Skin of body (tissue), 2 donors: Measurements from ENCODE around the gene ZNF804B. TPM values are rescaled to one million over a fixed set of nuclear protein-coding genes. Genes with fewer than 3 reads are reported as not detected.
"Not testable (repeated sequence)": the region's sequence is repeated elsewhere in the genome, so short reads cannot be mapped to it uniquely, and the experiment has no call there.

Source experiments
- DNase-seq: peaks from one replicate; lab custom pipeline; 2025; lab: John Stamatoyannopoulos, UW
- total RNA-seq: library from RNA; depleted of rRNA; stranded (reverse); fragments of >200 nt; gene quantifications from one replicate; pipeline ENCODE4 v1.2.3, GENCODE V29; 2014

ZNF804B gene
- total RNA-seq, 1 donor from 2014 or later, result not detected

- DNase-seq, result no peak
These were observed 314.3 kb downstream of the ZNF804B start for GRCh38 chr7:89073776-89074175.

GRCh38 chr7:89077992-89078391 lies 318.5 kb downstream of the ZNF804B start:
- DNase-seq, result no peak

DNA sequence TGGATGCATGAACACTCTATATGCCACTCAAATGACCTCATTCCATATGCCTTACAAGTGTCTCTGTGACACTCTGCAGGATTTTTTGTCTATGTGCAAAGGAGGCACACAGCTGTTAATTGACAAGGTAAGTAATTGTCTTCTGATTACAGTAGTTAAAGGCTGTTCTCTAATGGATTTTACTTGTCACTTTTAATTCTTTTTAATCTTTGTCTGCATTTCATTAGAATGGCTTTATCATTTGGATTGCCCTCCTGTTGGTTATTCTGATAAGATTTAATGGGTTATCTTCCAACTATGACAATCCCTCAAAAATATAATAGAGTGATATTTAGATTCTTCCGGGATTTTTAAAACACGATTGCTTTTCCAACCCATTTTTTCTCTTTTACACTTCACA lies 326.1 kb downstream of the ZNF804B start:
- no peak for DNase-seq

DNA sequence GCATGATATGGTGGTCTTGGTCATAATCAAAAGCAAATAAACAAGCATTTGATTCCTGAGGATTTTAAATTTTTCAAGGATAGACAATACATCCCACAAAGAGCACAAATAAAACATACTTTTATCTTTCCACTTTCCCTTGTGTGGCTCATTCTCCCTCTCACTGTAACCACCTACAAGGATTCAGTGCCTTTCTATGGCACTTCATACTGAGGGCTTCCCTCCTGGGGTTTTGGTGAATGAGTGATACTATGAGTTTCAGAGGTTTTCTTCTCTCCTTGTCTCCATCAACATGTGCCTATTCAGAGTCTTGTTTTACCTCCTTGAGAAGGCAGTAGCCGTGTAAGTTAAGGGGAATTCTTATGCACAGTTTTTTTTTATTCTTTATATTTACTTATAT lies 332.1 kb downstream of the ZNF804B start:
- no peak for DNase-seq

GRCh38 chr7:89094269-89094668 lies 334.8 kb downstream of the ZNF804B start:
- no peak for DNase-seq

- DNase-seq, result no peak
These were observed 344.1 kb downstream of the ZNF804B start for GRCh38 chr7:89103564-89103963.

- no peak for DNase-seq
These were observed 345.5 kb downstream of the ZNF804B start for GRCh38 chr7:89104748-89105685.

GRCh38 chr7:89123871-89124270 lies 364.4 kb downstream of the ZNF804B start:
- DNase-seq, result no peak

DNA sequence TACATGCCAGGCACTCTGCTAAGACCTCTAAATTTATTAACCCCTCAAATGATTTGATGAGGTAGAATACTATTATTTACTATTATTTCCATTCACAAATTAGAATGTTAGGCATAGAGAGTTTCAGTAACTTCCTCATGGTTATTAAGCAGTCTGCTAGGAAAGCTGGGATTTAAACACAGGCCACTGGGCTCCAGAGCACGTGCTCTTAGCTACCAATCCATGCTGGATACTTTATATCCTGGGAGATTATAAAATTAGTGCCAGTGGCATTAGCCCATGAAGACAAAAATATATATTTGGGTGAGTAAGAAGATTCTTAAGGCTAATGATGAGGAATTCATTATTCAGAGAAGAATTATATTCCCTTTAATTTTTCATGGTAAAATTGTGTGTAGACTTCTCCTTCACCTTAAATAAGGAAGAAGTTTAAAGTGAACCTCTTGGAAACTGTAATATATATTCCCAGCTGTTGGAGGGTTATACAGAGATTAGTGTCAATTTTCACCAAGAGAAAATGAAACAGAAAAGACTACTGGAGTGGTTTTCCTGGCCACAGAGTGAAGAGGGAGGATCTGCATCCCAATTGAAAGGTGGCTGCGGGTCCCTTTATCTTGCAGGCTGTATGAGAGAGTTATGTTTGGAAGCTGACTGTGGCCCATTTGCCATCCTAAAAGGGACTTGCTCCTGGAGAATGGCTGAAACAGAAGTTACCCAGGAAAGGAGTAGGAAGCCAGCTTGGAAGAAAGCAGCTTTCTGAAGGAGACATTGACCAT lies 370.3 kb downstream of the ZNF804B start:
- DNase-seq, result no peak

DNA sequence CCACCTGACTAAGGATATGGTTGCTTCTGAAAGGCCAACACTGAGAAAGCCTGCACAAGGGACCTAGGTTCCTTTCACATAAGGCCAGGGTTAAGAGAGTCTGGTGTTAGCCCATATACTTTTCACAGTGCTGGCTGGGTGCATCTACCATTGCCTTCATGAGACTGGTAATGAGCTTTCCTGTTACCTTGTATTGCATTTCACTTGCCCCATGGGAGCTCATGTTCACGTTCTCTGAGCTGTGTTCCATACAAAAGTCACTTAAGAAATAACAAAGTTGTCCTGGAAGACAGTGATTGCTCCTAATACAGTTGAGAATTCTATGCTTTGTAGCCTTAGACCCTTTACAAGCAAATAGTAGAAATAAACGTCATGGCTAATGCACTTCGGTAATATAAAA lies 373.9 kb downstream of the ZNF804B start:
- no peak for DNase-seq

DNA sequence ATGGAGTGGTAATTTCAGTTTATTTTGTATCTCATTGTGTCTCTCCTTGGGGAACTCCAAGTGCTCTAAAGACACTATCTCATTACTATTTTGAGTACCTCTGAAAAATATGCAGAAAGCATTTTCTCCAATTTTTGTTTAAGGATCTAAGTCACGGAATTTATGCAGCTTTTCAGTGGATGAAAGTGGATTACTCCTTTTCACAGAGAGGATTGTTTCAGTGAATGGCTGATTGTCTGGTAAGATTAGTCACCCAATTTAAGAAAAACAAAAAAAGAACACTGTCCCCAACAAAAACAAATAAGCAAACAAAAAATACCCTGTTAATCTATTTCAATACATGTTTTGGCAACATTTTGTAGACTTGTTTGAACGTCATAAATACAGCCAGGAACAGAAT lies 374.3 kb downstream of the ZNF804B start:
- no peak for DNase-seq

DNA sequence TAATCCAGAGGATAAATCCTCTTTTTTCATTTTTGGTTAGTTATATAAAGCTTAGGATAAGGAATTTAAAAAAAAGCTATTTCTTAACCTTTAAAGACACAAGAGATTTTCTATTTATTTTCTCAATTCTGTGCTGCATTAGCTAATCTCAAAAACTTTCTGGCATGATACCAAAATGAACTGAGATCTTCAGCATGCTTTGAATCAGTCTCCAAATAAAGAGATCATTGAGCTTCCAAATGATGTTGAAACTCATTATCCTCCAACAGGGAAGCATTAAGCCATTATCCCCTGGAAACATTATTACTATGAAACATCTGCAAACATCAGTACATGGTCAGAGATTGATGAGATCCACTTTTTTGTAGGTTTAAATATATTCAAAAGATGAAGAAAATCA lies 386.3 kb downstream of the ZNF804B start:
- DNase-seq, result no peak

DNA sequence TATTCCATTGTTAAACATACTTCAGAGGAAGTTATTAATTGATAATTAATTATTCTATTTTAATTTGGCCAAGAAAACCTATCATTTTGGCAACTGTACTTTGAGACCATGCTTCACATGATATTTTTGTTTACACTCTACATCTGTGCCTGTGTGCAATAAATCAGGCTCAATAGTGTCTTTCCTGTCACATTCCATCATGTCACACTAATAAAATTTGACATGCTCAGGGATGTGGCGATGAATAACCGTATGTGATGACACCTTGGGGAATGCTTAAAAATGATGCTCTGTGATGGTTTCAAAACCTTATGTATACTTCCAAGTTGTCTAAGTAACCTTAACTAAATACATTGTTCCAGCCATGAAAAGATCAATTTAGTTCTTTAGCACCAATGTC lies 400.6 kb downstream of the ZNF804B start:
- DNase-seq, result no peak

DNA sequence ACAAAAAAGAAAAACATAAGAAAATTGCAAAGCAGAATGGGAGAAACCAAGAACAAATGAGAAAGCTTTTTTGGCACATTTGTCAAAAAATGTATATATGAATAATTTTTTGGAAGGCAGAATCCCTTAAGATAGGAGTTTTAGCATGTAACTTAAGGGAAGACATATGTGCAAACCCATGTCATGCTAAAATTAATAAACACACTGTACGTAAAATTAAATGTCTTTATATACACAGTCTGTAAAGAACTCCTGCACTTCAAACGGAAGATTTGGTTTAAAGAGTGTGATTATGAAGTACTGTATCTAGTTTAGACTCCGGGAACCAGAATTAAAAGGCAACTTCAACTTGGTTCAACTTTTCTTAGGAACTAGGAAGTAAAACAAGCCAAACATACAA lies 405.9 kb downstream of the ZNF804B start:
- DNase-seq, result no peak

DNA sequence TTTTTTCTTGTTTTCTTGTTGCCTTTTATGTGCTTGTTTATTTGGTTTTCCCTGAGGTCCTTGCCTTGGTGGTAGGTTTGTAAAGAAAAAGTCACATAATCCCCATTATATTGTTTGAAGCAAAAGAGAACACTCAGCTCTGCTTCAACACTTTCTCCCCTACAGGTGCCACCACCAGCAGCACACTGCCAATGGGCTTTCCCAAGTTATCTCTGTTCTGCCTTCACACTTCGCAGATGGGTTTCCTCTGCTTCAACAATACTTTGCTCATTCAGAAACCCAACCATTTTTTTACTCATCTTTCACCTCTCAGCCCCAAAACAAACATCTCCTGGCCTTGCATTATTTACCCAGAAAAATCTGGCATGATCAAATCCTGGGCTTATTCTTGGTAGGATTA lies 411.1 kb downstream of the ZNF804B start:
- no peak for DNase-seq

GRCh38 chr7:89182116-89182515 lies 422.6 kb downstream of the ZNF804B start:
- DNase-seq, result no peak

DNA sequence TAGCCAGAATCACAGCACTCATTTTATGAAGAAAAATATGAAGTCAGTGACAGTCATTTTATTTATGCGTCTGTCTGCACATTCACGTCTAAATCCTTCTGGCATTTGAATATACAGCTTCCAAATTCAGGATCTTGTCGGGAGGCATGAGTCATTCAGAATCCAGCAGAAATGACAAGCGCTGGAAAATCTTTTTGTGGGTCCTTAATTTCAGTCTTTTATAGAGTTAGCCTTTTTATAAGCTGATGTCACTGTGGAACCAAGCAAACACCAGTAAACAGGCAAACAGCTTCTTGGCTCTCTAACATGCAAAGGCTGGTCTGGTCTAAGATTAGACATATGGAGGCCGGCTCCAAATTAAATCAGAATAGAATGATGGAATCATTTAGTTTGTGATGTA lies 424.2 kb downstream of the ZNF804B start:
- peak; percentile 81 for DNase-seq

- no peak for DNase-seq
These were observed 441.3 kb downstream of the ZNF804B start for GRCh38 chr7:89200758-89201157.

DNA sequence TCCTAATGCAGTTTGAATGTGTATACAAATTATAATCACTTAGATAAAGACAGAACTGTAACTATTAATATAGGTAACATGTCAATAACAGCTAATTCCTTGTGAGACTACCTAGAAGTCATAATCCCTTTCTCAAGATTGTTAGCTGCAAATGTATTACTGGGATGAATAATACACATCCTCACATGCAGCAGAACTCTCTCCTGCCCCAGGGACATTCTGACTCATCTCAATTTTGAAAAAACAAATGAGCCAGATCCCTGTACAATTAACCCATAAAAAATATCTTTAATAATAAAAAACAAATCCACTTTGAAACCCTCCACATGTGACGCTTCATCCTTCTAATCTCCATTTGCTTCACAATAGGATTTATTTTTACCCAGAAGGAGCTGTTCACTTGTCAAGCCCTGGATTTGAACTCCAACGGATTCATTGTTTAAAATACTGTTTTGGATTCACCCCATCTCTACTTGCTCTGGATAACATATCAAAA lies 464.4 kb downstream of the ZNF804B start:
- DNase-seq, result no peak

DNA sequence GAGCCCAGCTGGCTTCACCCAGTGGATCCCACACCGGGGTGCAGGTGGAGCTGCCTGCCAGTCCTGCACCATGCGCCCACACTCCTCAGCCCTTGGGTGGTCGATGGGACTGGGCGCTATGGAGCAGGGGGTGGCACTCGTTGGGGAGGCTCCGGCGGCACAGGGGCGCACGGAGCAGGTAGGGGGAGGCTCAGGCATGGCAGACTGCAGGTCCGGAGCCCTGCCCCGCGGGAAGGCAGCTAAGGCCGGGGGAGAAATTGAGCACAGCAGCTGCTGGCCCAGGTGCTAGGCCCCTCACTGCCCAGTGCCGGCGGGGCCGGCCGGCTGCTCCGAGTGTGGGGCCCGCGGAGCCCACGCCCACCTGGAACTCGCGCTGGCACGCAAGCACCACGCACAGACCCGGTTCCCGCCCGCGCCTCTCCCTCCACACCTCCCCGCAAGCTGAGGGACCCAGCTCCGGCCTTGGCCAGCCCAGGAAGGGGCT lies 469.2 kb downstream of the ZNF804B start:
- DNase-seq, result not testable (repeated sequence)

DNA sequence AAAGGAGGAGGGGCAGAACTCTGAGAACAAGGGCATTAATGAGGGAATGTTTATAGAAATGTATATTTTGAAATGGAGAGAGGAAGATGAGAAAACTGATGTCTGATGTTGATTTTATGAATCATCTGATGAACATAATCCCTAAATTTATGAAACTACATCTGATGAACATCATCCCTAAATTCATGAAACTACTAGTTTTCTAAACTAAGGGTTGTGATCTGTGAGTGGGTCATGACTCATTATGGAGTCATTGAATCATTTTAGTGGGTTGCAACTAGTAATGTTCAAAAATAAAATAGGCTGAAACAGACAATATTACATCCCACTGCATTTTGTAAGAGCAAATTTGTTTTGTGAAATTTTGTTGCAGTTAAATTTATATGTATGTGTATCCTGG lies 478.7 kb downstream of the ZNF804B start:
- DNase-seq, result no peak

DNA sequence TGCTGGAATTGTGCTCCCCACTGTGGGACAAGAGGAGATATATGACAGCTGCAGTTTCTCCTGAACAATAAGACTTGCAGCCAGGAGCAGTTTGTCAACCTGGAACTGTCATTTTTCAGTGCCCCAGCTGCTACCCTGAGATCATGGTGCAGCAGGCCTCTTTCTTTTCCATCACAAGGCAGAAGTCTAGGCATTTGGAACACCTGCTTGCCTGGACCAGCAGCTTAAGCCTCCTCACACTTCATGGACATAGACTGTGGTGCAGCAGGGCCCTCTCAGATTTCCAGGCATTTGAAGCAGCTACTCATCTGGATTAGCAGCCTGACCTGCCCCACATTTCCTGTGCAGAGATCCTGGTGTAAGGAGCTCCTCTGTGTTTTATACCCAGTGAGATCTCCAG lies 486.7 kb downstream of the ZNF804B start:
- DNase-seq, result no peak
